Activated T-cell treated with anti-CD3 and anti-CD28 coated beads for 24 hours (primary cell): ENCODE results near the gene COL25A1.

Experiments used
- DNase-seq: peaks from one replicate; pipeline ENCODE4 v3.0.0-alpha.2; 2020; ENCODE audit warnings: low read depth

The COL25A1 gene

GRCh38 chr4:109302361-109303139 lies at the start of gene COL25A1:
TSS of gene COL25A1 (minus strand) at chr4:109302658.
- DNase-seq, result peak; percentile 28

- DNase-seq, result no peak
These were observed 47.7 kb upstream of the COL25A1 start for GRCh38 chr4:109350121-109350520.

GRCh38 chr4:109334129-109335105 lies 32.0 kb upstream of the COL25A1 start:
- DNase-seq, result no peak

GRCh38 chr4:109332926-109333464 lies 30.5 kb upstream of the COL25A1 start:
- peak; percentile 3 for DNase-seq

- DNase-seq, result no peak
These were observed 25.2 kb upstream of the COL25A1 start for GRCh38 chr4:109327641-109328040.

- DNase-seq, result no peak
These were observed 23.2 kb upstream of the COL25A1 start for GRCh38 chr4:109325698-109326097.

- no peak for DNase-seq
These were observed 20.9 kb upstream of the COL25A1 start for GRCh38 chr4:109323348-109323747.

- DNase-seq, result no peak
These were observed 18.8 kb upstream of the COL25A1 start for GRCh38 chr4:109321232-109321631.

- no peak for DNase-seq
These were observed 17.2 kb upstream of the COL25A1 start for GRCh38 chr4:109319684-109320083.

- DNase-seq, result no peak
These were observed 16.7 kb upstream of the COL25A1 start for GRCh38 chr4:109319156-109319555.

GRCh38 chr4:109315818-109316217 lies 13.4 kb upstream of the COL25A1 start:
- no peak for DNase-seq

- no peak for DNase-seq
These were observed 12.9 kb upstream of the COL25A1 start for GRCh38 chr4:109315341-109315740.

GRCh38 chr4:109313168-109314133 lies 11.0 kb upstream of the COL25A1 start:
- no peak for DNase-seq

GRCh38 chr4:109303140-109303496 lies 660 bp upstream of the COL25A1 start:
- DNase-seq, result no peak

- DNase-seq, result no peak
These were observed 652 bp downstream of the COL25A1 start for GRCh38 chr4:109301651-109302360.

- no peak for DNase-seq
These were observed 4.0 kb downstream of the COL25A1 start for GRCh38 chr4:109298279-109299010.

GRCh38 chr4:109296527-109296926 lies 5.9 kb downstream of the COL25A1 start:
- no peak for DNase-seq

- no peak for DNase-seq
These were observed 7.4 kb downstream of the COL25A1 start for GRCh38 chr4:109295081-109295480.

- no peak for DNase-seq
These were observed 7.9 kb downstream of the COL25A1 start for GRCh38 chr4:109294468-109295020.

GRCh38 chr4:109294006-109294405 lies 8.5 kb downstream of the COL25A1 start:
- DNase-seq, result no peak
